Breast epithelium (tissue), 4 donors: ENCODE data around the gene KRTCAP2. TPM values are rescaled to one million over a fixed set of nuclear protein-coding genes. Genes with fewer than 3 reads are reported as not detected.
"Not testable (repeated sequence)": the region's sequence is repeated elsewhere in the genome, so short reads cannot be mapped to it uniquely, and the experiment has no call there.

ENCODE experiments used
- DNase-seq, 2 donors: peaks; one replicate each; pipeline ENCODE4 v3.0.0-alpha.2; 2019; ENCODE audit warnings: low spot score in 2 of 2
- H3K27ac ChIP-seq, 2 donors: fragments of 200-600 bp; sonication (generic) in 1 of 2; one replicate each; pipeline ENCODE4 v1.5.1; 2016 to 2019; ENCODE audit warnings: mild to moderate bottlenecking in 1 of 2
- H3K27me3 ChIP-seq, 2 donors: fragments of 200-600 bp; sonication (generic) in 1 of 2; one replicate each; pipeline versions ENCODE4 v1.5.1 to v1.6.0; 2017 to 2019; ENCODE audit warnings: control low read depth in 1 of 2, mild to moderate bottlenecking in 1 of 2
- H3K36me3 ChIP-seq: fragments of 200-600 bp; one replicate; pipeline ENCODE4 v1.5.1; 2019
- H3K4me1 ChIP-seq, 2 donors: fragments of 200-600 bp; sonication (generic); one replicate each; pipeline ENCODE4 v1.5.1; 2016 to 2019; ENCODE audit warnings: control low read depth in 1 of 2
- H3K4me3 ChIP-seq, 3 donors: fragments of 200-600 bp; sonication (generic); 1 replicate in 2 of 3; 2 replicates in 1 of 3; pipeline ENCODE4 v1.5.1; 2016 to 2019; ENCODE audit warnings: mild to moderate bottlenecking in 3 of 3, moderate library complexity in 2 of 3
- H3K9me3 ChIP-seq, 2 donors: fragments of 200-600 bp; sonication (generic) in 1 of 2; one replicate each; pipeline ENCODE4 v1.5.1; 2016 to 2019; ENCODE audit warnings: control low read depth in 1 of 2
- POLR2A ChIP-seq: fragments of 450-650 bp; IDR thresholded peaks from one replicate; pipeline ENCODE4 v1.6.1; 2016; ENCODE audit warnings: antibody characterized with exemption, mild to moderate bottlenecking, moderate library complexity
- POLR2AphosphoS5 ChIP-seq, 3 donors: sonication (generic); formaldehyde crosslinking; IDR thresholded peaks; one replicate each; pipeline ENCODE4 v1.6.1; 2017; ENCODE audit warnings: antibody characterized with exemption in 3 of 3
- intact Hi-C: fragments of 100-400 bp; cut with DNase I; formaldehyde crosslinking; loops from one replicate; pipeline ENCODE4 v1.15.1; 2023; ENCODE audit warnings: low total_unique reads
- total RNA-seq, 3 donors: library from RNA; depleted of rRNA; stranded (reverse); fragments of >200 nt; gene quantifications; one replicate each; pipeline ENCODE4 v1.1.0, GENCODE V29; 2016
- TF ChIP-seq, protein P1 (sequence below), 3 donors: fragments of 450-650 bp; IDR thresholded peaks; one replicate each; pipeline ENCODE4 v1.5.1; 2016 to 2017; ENCODE audit warnings: antibody characterized with exemption in 3 of 3, mild to moderate bottlenecking in 3 of 3, moderate library complexity in 3 of 3

Gene KRTCAP2
- total RNA-seq, result 100 to 1,000 TPM; 104 to 147 (median 131) TPM

DNA sequence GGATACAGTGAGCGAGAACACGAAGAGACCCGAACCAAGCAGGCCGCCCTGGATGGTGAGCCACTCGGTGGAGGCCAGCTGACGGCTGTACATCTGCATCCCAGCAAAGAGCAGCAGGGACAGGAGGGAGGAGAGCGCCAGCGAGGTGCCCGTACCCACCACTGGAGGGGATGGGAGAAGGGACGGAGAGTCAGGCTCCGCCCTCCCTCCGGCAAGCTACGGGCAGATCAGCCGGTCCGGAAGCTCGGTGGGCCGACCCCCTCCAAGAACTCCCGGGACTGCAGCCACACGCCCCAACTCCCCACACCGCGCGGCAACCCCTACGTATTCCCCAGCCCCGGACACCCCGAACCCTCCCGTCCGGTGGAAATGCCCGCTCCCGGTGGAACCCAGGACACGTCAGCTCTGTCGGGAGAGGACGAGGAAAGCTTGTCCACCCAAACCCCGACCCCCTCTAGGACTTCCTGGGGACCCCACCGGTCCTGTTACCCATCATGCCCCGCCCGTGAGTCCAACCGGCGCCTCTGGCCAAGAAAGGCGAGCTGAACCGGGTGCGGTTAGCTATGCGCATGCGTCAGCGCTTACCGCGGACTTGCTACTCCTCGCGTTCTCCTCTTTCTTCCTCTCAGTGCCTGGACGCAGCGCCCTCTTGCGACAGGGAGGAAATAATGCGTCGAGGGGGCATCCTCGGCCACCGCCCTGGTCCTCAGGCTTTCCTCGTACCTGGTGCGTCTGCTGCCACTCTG lies at the start of gene KRTCAP2:
KRTCAP2 (minus strand) TSS at position 573 of the 746 bp plus-strand sequence; CDS start at position 493, 80 bp downstream.
- Histone ChIP-seq H3K36me3 (no peaks in the 10 kb centered on the region), H3K27me3 (no peaks in the 10 kb centered on the region), H3K4me3 (peak within 1 kb of the TSS; percentile 76 to 90 (median 82)), H3K4me1 (peaks cover 0 to 10% of the 10 kb centered on the region in 2 donors), H3K9me3 (no peaks in the 10 kb centered on the region), H3K27ac (peak within 1 kb of the TSS; percentile 96 to 98)
- TF ChIP-seq POLR2A (peak; percentile 56), POLR2AphosphoS5 (IDR thresholded peaks at IDR 0.05) (peak; percentile 41 to 78 (median 69))
- TF ChIP-seq, protein P1, sequence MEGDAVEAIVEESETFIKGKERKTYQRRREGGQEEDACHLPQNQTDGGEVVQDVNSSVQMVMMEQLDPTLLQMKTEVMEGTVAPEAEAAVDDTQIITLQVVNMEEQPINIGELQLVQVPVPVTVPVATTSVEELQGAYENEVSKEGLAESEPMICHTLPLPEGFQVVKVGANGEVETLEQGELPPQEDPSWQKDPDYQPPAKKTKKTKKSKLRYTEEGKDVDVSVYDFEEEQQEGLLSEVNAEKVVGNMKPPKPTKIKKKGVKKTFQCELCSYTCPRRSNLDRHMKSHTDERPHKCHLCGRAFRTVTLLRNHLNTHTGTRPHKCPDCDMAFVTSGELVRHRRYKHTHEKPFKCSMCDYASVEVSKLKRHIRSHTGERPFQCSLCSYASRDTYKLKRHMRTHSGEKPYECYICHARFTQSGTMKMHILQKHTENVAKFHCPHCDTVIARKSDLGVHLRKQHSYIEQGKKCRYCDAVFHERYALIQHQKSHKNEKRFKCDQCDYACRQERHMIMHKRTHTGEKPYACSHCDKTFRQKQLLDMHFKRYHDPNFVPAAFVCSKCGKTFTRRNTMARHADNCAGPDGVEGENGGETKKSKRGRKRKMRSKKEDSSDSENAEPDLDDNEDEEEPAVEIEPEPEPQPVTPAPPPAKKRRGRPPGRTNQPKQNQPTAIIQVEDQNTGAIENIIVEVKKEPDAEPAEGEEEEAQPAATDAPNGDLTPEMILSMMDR (IDR thresholded peaks at IDR 0.05), result peak; percentile 92 to 96 (median 95)
- DNase-seq, result peak; percentile 92 to 95
- intact Hi-C loops, result no loop called here

- intact Hi-C loops, H3K9me3 ChIP-seq, H3K27me3 ChIP-seq, H3K4me3 ChIP-seq, H3K27ac ChIP-seq, H3K36me3 ChIP-seq, H3K4me1 ChIP-seq, DNase-seq: not testable (repeated sequence)
Measured at GRCh38 chr1:155220211-155220965, 47.3 kb upstream of the KRTCAP2 start.

DNA sequence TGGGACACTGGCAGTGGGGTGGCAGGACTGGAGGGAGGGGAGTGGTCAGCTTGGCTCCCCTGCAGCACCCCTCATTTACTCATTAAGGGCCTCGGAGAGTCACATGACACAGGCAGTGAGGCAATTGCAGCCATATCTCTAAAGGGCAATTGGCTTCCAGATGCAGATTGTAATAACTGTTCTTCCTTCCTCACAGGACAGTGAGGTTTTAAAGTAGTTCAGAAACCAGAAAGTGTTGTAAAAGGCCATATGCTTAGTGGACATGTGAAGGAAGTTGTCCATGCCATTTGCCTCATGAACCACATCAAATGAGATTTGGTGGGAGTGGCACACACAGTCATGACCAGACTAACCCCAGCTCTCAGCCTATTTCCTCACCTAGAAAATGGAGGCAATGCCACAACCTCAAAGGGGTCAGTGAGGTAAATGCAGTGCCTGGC lies 46.5 kb upstream of the KRTCAP2 start:
- H3K27me3 ChIP-seq, result no peaks in the 10 kb centered on the region
- intact Hi-C loops, result no loop called here
- no peaks in the 10 kb centered on the region for H3K9me3 ChIP-seq
- no peaks in the 10 kb centered on the region for H3K36me3 ChIP-seq
- TF ChIP-seq POLR2A (no peak), POLR2AphosphoS5 (IDR thresholded peaks at IDR 0.05) (no peak)
- TF ChIP-seq, protein P1 (IDR thresholded peaks at IDR 0.05), result no peak
- peak overlapping the region in 1 of 2 donors; percentile 1 for H3K27ac ChIP-seq
- DNase-seq, result no peak
- peak overlapping the region in 2 of 3 donors; percentile 14 to 45 for H3K4me3 ChIP-seq
- H3K4me1 ChIP-seq, result no peaks in the 10 kb centered on the region

- H3K36me3 ChIP-seq, result no peaks in the 10 kb centered on the region
- H3K4me3 ChIP-seq, result peak overlapping the region in 2 of 3 donors; percentile 14 to 45
- no peaks in the 10 kb centered on the region for H3K27me3 ChIP-seq
- H3K9me3 ChIP-seq, result no peaks in the 10 kb centered on the region
- intact Hi-C loops, result no loop called here
- peak overlapping the region in 1 of 2 donors; percentile 1 for H3K27ac ChIP-seq
- TF ChIP-seq POLR2AphosphoS5 (IDR thresholded peaks at IDR 0.05), result no peak
- no peak for TF ChIP-seq POLR2A
- TF ChIP-seq, protein P1 (IDR thresholded peaks at IDR 0.05), result no peak
- no peak for DNase-seq
- no peaks in the 10 kb centered on the region for H3K4me1 ChIP-seq
Measured at GRCh38 chr1:155218854-155219591, 45.9 kb upstream of the KRTCAP2 start.

GRCh38 chr1:155214702-155215101 lies 41.6 kb upstream of the KRTCAP2 start:
- intact Hi-C loops, H3K36me3 ChIP-seq, H3K4me1 ChIP-seq, H3K9me3 ChIP-seq, H3K4me3 ChIP-seq, DNase-seq, H3K27ac ChIP-seq, H3K27me3 ChIP-seq: not testable (repeated sequence)

- H3K4me1 ChIP-seq, result peaks cover 6 to 19% of the 10 kb centered on the region in 2 donors
- H3K4me3 ChIP-seq, H3K9me3 ChIP-seq, H3K27ac ChIP-seq, DNase-seq, H3K27me3 ChIP-seq, intact Hi-C loops, H3K36me3 ChIP-seq: not testable (repeated sequence)
Measured at GRCh38 chr1:155212051-155212440, 38.9 kb upstream of the KRTCAP2 start.

- intact Hi-C loops, H3K27ac ChIP-seq, H3K4me3 ChIP-seq, H3K36me3 ChIP-seq, DNase-seq, H3K27me3 ChIP-seq, H3K9me3 ChIP-seq: not testable (repeated sequence)
- H3K4me1 ChIP-seq, result peaks cover 8 to 20% of the 10 kb centered on the region in 2 donors
Measured at GRCh38 chr1:155211381-155212050, 38.4 kb upstream of the KRTCAP2 start.
